Measurements from ENCODE around the gene BOLA3.
"Not testable (repeated sequence)": the region's sequence is repeated elsewhere in the genome, so short reads cannot be mapped to it uniquely, and the experiment has no call there.

The BOLA3 gene

DNA sequence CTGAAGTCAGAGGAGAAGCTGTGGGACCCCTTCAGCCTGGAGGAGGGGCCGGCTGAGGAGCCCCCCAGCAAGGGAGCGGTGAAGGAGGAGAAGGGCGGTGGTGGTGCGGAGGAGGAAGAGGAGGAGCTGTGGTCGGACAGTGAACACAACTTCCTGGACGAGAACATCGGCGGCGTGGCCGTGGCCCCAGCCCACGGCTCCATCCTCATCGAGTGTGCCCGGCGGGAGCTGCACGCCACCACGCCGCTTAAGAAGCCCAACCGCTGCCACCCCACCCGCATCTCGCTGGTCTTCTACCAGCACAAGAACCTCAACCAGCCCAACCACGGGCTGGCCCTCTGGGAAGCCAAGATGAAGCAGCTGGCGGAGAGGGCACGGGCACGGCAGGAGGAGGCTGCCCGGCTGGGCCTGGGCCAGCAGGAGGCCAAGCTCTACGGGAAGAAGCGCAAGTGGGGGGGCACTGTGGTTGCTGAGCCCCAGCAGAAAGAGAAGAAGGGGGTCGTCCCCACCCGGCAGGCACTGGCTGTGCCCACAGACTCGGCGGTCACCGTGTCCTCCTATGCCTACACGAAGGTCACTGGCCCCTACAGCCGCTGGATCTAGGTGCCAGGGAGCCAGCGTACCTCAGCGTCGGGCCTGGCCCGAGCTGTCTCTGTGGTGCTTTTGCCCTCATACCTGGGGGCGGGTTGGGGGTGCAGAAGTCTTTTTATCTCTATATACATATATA is 46.0 kb downstream of the BOLA3 start:
- DNase-seq: no peak

DNA sequence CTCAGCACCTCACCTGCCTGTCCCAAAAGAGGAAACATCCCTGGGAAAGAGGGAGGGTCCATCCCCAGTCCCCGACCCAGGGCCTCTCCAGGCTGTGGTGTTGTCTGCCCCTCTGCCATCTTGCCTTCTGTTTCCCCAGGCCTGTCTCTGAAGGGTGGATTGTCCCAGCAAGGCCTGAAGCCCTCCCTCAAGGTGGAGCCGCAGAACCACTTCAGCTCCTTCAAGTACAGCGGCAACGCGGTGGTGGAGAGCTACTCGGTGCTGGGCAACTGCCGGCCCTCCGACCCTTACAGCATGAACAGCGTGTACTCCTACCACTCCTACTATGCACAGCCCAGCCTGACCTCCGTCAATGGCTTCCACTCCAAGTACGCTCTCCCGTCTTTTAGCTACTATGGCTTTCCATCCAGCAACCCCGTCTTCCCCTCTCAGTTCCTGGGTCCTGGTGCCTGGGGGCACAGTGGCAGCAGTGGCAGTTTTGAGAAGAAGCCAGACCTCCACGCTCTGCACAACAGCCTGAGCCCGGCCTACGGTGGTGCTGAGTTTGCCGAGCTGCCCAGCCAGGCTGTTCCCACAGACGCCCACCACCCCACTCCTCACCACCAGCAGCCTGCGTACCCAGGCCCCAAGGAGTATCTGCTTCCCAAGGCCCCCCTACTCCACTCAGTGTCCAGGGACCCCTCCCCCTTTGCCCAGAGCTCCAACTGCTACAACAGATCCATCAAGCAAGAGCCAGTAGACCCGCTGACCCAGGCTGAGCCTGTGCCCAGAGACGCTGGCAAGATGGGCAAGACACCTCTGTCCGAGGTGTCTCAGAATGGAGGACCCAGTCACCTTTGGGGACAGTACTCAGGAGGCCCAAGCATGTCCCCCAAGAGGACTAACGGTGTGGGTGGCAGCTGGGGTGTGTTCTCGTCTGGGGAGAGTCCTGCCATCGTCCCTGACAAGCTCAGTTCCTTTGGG is 47.2 kb downstream of the BOLA3 start:
- DNase-seq: no peak

DNA sequence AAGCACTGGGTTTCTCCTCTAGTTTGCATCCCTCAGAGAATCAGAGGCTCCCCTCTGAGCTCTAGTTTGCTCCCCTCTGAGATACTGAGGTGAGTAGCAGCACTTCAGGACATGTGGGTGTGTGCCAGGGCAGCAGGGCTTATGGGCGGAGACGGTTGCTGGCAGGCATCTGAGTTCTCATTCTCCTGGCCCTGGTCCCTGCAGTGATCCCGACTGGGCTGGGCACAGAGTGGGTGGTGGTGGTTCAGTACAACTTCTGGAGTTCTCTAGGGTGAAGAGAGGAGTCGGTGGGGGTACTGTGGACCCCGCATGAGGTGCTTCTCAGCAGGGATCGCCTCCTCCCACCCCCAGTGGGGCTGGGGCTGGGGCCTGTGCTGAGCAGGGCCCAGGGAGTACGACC is 47.9 kb downstream of the BOLA3 start:
- DNase-seq: no peak

DNA sequence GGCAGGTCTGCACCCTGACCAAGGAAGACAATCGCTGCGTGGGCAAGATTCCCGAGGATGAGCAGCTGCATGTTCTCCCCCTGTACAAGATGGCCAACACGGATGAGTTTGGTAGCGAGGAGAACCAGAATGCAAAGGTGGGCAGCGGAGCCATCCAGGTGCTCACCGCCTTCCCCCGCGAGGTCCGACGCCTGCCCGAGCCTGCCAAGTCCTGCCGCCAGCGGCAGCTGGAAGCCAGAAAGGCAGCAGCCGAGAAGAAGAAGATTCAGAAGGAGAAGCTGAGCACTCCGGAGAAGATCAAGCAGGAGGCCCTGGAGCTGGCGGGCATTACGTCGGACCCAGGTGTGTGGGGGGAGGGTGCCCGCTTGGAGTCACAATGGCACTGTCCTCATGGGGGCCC is 48.4 kb downstream of the BOLA3 start:
- no peak for DNase-seq

DNA sequence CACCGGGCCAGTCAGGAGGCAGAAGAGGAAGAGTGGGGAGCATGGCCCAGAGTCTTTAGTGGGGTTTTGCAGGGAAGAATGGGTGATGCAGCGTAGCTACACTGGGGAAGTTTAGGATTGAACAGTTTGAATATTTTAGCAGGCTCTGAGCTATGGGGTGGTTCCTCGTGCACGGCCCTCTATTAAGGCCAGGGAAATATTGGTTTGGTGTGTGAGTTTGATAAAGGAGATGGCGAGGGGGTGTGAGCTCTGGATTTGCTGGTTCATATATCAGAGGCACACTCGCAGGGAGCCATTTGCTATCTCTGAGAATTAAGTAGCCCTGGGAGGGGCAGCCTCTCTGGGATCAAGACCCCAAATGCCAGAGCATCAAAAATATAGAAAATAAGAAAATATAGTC is 50.1 kb downstream of the BOLA3 start:
- no peak for DNase-seq

DNA sequence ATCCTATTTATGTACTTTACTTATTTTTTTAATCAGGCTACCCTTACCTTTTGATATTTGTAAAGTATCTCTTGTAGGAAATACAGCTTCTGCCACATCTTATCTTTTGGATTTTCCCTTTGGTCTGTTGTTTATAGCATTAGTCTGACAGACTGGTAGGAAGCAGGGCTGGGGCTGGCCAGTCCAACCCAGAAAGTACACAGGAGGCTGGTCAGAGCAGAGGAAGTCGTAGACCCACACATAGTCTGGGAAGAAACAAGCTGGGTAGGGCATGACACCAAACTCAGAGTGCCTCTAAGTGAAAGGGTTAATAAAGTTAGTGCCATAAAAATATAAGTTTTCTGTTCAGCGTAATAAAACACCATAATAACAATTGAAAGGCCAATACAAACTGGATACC is 51.7 kb downstream of the BOLA3 start:
- no peak for DNase-seq

DNA sequence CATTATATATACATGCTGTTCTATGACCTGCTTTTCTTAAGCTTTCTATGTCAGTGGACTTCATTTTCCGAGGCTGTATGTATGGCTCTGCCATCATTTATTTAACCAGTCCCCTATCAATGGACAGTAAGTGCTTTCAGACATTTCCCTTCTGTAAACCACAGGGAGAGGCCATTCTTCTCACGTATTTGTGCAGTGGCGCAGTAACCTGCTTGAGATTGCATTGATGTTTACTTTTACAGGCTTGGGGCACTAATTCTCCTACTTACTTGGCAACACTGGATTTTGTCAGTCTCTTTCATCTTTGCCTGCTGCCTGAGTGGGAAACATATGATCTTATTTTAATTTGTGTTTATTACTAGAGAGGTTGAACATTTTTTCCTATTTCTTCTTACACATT is 52.1 kb downstream of the BOLA3 start:
- no peak for DNase-seq

DNA sequence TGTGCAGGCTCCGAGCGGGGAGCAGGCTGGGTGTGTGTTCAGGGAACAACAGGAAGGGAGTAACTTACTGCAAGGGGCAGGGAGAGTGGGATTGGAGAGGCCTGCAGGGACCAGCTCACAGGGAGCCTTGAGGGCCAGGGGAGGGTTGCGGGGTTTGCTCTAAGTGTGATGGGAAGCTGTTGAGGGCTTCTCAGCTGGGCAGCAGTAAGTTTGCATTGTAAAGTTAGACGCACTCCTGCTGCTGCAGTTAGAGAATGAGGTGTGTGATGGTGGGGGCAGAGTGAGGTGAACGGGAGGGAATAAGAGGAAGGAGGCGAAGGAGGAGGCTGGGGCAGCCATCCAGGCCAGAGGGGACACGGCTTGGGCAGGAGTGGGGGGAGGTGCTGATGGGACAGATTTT is 53.4 kb downstream of the BOLA3 start:
- no peak for DNase-seq

DNA sequence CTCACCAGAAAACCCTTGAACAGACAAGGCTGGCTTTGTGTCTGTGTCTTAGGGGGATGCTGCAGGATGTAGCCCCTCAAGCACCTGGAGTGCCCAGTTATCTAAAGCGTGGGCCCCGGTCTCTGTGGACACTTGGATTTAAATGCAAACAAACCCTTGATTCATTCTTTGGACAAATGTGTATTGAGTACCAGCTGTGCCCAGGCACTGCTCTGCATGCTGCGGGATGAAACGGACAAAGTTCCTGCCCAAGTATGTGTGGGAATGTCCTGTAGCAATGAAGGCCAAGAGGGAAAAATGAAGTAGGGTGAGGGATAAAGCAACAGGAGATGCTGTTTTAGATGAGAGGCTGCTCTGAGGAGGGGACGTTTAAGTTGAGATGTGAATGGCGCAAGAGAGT is 53.9 kb downstream of the BOLA3 start:
- DNase-seq: no peak

DNA sequence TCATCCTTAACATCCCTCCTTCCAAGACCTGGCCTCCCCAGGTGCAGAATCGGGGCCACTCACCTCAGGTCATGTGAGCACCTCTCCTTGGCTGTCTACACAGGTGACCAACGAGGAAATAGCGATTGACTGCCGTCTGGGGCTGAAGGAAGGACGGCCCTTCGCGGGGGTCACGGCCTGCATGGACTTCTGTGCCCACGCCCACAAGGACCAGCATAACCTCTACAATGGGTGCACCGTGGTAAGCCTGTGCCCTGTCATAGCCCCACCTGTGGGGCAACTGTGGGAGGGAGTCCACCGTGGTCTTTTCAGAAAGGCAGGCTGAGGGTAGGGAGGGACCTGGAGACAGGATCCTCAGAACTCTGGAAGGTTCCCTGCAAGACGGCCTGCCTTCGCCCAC is 54.3 kb downstream of the BOLA3 start:
- DNase-seq: no peak

DNA sequence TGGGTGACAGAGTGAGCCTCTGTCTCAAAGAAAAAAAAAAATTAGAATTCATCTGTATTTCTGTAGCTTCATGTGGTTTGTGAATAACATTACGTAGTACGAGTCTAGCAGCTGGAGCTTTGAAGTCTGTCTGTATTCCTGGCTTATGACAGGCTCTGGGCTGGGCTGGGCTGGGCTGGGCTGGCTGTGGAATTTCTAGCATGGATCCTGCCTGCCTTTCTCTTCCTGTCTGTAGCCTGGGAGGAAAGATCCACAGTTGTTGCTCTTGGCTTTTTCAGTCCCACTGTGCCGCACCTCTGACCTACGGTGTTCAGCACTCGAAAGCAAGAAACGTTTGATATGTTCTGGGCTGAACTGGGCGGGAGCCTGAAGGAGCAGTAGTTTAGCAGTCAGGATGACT is 55.4 kb downstream of the BOLA3 start:
- no peak for DNase-seq

DNA sequence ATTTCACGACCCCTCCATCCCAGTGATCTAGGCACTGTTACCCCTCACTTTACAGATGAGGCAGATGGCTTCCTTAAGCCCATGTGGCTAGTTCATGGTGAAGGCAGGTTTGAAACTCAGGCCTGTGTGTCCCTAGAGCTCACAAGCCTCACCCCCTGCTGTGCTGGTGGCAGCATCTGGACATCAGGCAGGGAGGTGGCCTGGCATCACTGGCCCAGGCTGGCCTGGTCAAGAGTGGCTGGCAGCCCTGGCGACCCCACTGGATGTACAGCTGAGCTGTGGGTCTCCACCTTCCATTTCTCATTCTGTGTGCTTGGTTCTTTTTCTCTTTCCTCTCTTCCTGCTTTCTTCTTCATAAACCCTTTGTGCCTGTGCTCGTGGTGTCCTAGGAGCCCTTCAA is 56.3 kb downstream of the BOLA3 start:
- no peak for DNase-seq

DNA sequence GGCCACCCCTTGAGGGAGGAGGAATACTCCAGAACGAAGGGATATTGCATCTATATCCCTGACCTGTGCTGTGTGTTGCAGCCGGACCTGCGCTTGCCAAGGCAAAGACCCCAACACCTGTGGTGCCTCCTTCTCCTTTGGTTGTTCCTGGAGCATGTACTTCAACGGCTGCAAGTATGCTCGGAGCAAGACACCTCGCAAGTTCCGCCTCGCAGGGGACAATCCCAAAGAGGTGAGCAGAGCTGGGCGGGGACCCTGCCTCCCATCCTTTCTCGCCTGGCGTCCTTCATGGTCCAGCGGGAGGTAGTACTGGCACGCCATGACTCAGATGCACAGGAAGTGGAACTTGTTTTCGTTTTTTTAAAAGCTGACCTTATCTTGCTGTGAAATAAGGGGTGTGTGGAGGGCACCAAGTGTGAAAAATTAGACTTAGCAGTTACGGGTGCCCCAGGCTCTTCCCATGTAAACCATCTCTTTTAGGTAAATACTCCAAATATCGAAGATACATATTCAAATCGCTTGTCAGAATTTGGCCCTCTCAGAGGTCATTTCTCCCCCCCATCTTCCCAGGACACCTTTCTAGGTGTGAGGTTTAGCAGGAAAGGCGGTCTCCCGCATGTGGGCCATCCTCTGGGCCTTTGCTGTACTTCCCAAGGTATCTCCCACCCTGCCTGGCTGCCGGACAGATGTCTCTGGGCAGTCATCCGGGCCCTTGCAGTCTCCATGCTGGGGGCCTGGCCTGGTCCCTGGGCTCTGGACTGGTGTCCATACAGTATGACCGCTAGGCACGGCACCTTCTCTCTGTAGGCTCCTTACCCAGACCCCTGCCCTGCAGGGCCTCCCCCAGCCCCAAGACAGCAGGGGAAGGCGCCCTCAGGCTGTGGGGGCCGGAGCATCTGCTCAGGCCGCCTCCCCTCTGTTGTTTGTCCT is 57.6 kb downstream of the BOLA3 start:
- DNase-seq: no peak

DNA sequence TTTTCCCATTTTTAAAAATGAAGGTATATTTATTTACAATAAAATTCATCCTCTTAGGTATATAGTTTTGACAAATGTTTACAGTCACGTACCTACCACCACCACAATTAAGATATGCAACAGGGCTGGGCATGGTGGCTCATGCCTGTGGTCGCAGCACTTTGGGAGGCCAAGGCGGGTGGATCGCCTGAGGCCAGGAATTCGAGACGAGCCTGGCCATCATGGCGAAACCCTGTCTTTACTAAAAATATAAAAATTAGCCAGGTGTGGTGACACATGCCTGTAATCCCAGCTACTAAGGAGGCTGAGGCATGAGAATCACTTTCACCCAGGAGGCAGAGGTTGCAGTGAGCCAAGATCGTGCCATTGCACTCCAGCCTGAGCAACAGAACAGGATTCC is 59.0 kb downstream of the BOLA3 start:
- DNase-seq: not testable (repeated sequence)

DNA sequence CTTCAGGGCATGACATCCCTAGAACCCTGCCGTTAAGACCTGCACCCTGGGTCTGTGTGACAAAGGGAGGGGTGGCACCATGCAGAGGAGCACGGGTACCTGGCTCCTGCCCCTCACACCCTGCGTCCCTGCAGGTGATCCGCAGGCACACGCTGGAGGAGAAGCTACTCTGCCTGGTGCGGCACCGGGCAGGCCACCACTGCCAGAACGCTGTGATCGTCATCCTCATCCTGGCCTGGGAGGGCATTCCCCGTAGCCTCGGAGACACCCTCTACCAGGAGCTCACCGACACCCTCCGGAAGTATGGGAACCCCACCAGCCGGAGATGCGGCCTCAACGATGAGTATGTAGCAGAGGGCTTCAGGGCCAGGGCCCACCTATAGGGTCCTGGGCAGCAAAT is 60.0 kb downstream of the BOLA3 start:
- DNase-seq: no peak

DNA sequence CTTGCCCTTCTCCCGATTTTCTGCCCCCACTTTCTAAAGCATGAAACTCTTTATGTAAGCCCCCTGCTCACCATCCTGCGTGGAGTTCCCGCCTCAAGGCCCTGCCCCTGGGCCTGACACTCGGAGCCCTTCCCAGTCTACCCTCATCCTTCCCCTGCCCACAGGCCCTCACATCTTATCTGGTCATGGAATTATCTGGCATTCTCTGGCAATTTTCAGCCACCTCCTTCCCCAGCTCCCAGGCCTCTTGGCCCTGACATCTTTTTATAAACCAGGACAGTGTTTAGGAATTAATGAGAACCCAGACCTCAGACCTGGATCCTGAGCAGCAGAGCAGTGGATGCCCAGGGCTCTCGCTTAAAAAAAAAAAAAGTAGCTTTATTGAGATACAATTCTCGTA is 61.7 kb downstream of the BOLA3 start:
- no peak for DNase-seq
